GM19025 (cell line): Measurements from ENCODE around the gene NSMF.
"Not testable (repeated sequence)": the region's sequence is repeated elsewhere in the genome, so short reads cannot be mapped to it uniquely, and the experiment has no call there.

Source experiments
- ATAC-seq: cut with Tn5 transposase; IDR thresholded peaks from one replicate; pipeline ENCODE4 v1.9.1; 2021; ENCODE audit warnings: mild to moderate bottlenecking, low read depth, moderate library complexity; ENCODE audit not compliant: unreplicated experiment

The NSMF gene

DNA sequence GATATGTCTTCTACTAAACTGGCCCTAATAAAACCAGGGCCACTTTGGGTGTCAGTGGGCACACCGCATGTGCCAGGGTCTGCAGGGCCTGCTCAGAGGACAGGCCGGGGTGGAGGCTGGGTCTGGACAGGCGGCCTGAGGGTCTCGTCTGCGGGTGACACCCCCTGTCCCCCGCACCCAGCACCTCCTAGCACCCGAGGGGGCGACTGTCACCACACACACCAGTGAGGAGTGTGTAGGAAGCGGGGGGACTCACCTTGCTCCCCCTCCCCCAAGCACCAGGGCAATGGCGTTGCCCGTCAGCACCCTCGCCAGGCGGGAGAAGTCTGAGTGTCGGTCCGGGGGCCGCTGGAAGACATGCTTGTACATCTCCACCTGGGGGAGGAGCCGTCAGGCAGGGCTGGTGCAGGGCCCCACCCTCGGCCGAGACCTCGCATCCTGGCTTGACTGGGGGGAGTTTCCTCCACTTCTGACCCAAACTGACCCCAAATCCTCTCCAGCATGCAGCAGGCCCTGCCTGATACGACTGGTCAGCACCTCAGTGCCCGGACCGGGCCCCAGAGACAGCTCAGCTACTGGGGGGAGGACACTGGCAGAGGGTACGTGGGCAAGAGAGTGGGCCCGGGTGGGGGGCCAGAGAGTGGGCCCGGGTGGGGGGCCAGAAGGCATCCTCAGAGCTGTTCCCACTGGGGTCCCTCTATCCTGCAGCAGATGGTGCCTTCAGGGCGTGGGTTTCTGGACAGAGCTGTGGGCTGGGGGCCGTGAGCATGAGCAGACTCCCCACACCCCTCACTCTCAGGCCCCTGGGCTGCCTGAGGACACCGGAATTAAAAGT, 18.9 kb upstream of the NSMF start:
- no peak for ATAC-seq

- no peak for ATAC-seq
Measured at GRCh38 chr9:137476856-137477255, 17.7 kb upstream of the NSMF start.

GRCh38 chr9:137475666-137476065, 16.5 kb upstream of the NSMF start:
- ATAC-seq: no peak

- ATAC-seq: no peak
Measured at GRCh38 chr9:137474271-137474670, 15.1 kb upstream of the NSMF start.

DNA sequence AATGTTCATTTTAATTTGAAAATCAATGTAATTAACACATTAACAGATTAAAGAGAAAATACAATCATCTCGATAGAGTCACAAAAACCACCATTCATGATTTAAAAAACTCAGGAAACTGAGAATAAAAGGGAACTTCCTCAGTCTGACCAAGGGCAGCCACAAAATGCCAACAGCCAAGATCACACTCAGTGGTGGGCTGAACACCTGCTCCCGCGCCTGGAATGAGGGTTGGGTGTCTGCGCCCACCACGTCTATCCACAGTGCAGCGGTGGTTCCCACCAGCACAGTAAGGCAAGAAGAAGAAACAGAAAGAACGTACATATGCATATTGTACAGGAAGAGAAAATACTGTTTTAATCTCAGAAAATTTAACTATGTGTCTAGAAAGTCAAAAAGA, 11.7 kb upstream of the NSMF start:
- no peak for ATAC-seq

DNA sequence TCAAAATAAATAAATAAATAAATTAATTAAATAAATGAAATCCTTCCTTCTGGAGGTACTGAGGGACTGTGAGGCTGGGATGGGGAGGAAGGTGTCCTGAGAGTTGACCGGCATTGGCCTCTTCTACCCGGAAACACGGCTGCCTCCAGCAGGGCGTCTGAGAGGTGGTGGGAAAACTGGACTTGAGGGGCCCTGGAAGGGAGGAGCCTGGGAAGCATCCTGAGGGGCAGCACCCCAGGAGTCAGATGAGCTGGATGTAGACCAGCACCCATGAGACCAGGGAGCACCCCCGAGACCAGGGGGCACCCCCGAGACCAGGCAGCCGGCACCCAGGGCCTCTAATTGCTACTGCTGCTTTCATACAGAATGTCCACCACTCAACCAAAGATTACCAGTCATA, 8.8 kb upstream of the NSMF start:
- ATAC-seq: no peak

- ATAC-seq: no peak
Measured at GRCh38 chr9:137467161-137467581, 8.0 kb upstream of the NSMF start.

DNA sequence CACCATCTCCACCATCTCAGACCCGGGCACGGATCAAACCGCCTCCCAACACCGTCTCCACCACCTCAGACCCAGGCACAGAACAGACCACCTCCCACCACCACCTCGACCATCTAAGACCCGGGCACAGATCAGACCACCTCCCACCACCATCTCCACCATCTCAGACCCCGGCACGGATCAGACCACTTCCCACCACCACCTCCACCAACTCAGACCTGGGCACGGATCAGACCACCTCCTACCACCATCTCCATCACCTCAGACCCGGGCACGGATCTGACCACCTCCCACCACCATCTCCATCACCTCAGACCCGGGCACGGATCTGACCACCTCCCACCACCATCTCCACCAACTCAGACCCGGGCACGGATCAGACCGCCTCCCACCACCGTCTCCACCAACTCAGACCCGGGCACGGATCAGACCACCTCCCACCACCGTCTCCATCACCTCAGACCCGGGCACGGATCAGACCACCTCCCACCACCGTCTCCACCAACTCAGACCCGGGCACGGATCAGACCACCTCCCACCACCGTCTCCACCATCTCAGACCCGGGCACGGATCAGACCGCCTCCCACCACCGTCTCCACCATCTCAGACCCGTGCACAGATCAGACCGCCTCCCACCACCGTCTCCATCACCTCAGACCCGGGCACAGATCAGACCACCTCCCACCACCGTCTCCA, 7.4 kb upstream of the NSMF start:
- not testable (repeated sequence) for ATAC-seq

DNA sequence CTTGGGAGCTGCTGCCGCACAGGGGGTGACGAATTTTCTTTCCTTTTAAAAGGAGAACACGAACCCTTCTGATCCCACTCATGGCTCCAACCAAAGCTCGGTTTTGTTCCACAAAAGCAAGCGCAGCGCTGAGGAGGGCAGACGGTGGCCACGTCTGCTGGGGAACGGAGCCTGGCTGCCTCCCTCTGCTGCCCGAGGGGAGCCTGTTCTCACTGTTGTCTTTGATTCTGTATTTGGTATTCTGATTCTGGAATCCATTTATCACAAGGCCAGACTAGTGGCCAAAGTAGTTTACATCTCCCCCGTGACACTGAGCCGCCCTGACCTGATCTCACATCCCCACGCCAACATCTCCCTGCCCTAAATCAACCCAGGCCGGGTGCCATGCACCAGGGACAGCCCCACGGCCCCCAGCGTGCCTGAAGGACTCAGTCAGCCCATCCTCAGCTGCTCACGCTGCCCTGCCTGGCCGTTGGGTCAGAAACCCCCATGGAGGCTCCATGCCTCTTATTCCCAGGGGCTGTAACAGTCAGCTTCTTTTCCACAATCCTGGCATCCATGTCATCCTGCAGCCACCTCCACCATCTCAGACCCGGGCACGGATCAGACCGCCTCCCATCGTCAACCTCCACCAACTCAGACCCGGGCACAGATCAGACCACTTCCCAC, 6.7 kb upstream of the NSMF start:
- ATAC-seq: no peak

DNA sequence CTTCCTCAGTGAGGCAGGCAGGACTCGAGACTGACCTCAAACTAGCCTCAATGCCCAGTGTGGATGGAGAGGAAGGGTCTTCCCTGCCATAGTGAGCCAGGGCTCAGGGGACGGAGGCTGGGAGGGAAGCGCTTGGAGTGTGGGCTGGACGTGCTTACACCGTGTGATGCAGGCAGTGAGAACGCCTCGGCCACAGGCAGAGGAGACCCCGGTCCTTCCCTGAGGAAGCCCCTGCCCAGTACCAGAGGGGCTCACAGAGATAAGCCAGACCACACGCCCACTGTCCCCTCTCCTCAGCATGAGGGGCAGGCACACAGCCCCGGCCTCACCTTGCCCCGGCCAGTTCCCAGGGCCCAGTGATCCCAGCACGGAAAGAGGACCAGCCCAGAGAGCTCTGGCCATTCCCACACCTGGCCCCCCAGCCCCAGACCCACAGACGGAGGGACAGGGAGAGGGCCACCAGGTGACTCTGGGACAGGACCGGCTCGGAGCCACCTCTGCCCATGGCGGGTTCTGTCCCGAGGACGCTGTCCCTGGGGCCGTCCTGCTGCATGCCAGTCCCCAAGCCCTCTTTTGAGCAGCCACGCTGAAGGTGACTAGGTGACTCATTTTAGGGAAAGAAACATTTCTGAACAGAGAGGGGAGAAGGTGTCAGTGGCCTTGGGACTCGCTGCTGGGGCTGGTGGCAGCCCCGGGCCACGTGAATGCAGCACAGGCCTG, 6.0 kb upstream of the NSMF start:
- no peak for ATAC-seq

GRCh38 chr9:137464291-137464999, 5.3 kb upstream of the NSMF start:
- no peak for ATAC-seq

- ATAC-seq: no peak
Measured at GRCh38 chr9:137463931-137464290, 4.8 kb upstream of the NSMF start.

DNA sequence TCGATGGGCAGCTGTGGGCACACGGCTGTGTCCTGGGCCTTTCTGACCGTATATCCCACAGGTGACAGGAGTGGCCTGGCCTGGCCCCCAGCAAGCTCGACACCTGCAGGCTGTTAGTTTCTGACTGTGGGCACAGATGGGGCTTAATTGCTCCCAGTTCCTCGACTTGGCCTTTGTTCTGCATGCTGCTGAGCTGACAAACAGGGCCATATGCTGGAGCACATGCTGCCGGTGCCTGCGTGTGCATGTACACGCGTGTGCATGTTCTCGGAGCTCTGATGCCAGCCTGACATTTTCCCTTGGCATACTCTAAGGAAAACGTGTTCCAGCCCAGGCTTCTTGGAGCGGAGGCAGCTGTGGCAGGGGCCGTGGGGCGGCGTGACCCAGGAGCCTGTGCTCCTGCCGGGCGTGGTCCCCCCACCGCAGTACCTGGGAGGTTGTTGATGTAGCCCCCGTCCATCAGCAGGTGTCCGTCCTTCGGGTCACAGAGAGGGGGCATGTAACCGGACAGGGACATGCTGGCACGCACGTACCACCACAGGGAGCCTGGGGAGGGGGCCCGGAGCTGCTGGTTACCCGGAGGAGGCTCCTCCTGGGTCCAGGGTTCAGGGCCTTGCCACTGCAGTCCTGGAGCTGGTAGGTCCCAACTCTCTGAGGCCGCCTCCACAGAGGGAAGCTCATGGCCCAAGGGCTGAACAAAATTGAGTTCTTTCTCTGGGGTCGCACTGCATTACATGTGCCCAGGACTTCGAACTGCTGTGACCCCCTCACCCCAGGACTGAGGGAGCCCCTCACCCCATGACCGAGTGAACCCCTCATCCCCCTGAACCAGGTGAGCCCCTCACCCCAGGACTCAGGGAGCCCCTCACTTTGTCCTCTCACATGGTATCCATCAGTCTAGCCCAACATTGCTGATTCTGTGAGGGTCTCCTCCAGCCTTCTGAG, 4.1 kb upstream of the NSMF start:
- no peak for ATAC-seq

GRCh38 chr9:137462396-137462985, 3.4 kb upstream of the NSMF start:
- ATAC-seq: no peak

DNA sequence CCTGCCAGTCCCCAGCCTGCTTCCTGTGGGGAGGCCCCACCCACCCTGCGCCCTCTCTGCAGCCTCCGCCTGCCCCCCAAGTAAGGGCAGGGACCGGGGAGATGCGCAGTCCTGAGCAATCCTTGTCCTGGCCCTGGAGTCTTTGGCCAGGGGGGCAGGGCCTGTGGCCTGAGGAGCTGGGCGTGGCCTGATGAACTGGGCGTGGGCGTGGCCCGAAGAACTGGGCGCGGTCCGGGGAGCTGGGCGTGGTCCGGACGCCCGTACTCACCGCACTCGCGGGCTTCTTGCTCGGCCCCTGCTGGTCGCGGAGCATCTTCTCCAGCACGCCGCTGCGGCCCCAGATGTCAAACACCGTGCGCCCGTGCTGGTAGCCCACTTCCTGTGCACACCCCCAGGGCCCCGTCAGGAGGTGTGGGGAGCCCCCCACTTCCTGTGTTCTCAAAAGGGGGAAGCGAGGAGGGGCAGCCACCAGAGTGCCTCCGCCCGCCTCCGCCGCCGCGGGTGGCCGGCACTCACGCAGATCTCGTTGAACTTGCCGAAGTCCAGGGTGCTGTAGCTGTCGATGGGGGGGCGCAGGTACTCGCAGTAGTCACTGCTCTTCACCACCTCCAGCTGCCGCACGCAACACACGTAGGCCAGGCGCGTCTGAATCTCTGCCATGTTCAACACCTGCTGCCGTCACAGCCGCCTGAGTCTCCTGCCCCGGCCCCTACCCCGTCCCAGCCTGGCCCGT, 2.7 kb upstream of the NSMF start:
- ATAC-seq: no peak

GRCh38 chr9:137461316-137461662, 2.2 kb upstream of the NSMF start:
- no peak for ATAC-seq

DNA sequence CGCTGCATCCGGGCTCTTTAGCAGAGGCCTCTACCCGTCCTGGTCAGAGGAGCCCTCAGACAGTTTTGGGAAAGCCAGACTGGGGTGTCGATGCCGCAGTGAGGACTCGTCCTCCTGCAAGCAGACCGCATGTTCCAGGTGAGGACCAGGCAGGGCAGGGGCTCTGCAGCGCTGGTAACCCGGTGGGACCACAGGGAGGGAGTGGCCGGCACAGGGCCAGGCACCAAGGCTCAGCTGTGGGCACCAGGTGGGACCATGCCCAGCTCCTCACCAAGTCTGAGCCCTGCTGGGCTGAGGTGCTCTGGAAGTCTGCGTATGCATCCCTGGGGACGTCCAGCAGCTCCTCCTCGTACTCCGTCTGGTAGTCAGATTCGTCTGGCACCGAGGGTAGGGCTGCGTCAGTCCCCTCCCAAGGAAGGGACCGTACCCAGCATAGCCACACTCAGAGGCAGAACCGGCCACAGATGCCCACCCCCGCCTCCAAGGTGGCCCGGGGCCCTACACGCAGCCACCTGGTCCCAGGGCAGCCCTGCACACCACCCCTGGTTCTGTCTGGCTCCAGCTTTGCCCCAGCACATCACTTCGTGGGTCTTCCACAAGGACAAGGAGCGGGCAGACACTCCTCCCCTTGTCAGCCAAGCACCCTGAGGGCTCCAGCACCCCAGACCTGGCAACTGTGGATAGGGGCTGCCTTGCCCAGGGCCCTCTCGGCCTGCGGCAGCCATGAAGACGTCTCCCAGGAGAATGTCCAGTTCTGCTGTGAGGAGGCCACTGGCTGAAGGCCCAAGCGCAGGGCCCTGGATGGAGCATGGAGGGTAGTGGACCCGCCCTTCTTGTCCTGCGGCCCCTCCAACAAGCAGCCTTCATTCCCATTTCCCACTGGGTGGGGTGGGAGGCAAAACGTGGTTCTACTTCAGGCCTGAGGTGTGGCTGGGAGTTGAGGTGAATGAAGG, 1.5 kb upstream of the NSMF start:
- ATAC-seq: no peak
